Mesothelial cell of epicardium (in vitro differentiated cells): ENCODE data around the gene MSANTD2. TPM values are rescaled to one million over a fixed set of nuclear protein-coding genes. Genes with fewer than 3 reads are reported as not detected.
A peak's percentile ranks its signal among the peaks of the same experiment; 100 is the strongest.

ENCODE experiments used
- DNase-seq, 2 experiments: peaks; one replicate each; pipeline ENCODE4 v3.0.0; 2021; ENCODE audit warnings: low spot score in 2 of 2; ENCODE audit not compliant: unreplicated experiment in 2 of 2
- H3K27ac Mint-ChIP-seq: 2 replicates; pipeline ENCODE4 v1.8.0; 2021; ENCODE audit warnings: mixed read lengths
- H3K27me3 Mint-ChIP-seq: 2 replicates; pipeline ENCODE4 v1.8.0; 2021; ENCODE audit warnings: low read depth, mixed read lengths
- H3K36me3 Mint-ChIP-seq: 2 replicates; pipeline ENCODE4 v1.8.0; 2021; ENCODE audit warnings: mixed read lengths
- H3K4me1 Mint-ChIP-seq: 2 replicates; pipeline ENCODE4 v1.8.0; 2021; ENCODE audit warnings: mixed read lengths
- H3K4me3 Mint-ChIP-seq: 2 replicates; pipeline ENCODE4 v1.8.0; 2021; ENCODE audit warnings: mild to moderate bottlenecking, moderate library complexity, mixed read lengths
- H3K9me3 Mint-ChIP-seq: 2 replicates; pipeline ENCODE4 v1.8.0; 2021; ENCODE audit warnings: mixed read lengths
- total RNA-seq: library from RNA; stranded (reverse); gene quantifications from 3 replicates; pipeline ENCODE4 v1.2.1, GENCODE V29; 2021
- TF ChIP-seq, protein P1 (sequence below): fragments of 200-600 bp; sonication (generic); IDR thresholded peaks from one replicate; pipeline ENCODE4 v1.5.0; 2021; ENCODE audit warnings: antibody characterized with exemption; ENCODE audit not compliant: unreplicated experiment

The MSANTD2 gene
- 32.8 to 37.3 TPM (median 34.4 TPM) in 3 replicates for total RNA-seq

DNA sequence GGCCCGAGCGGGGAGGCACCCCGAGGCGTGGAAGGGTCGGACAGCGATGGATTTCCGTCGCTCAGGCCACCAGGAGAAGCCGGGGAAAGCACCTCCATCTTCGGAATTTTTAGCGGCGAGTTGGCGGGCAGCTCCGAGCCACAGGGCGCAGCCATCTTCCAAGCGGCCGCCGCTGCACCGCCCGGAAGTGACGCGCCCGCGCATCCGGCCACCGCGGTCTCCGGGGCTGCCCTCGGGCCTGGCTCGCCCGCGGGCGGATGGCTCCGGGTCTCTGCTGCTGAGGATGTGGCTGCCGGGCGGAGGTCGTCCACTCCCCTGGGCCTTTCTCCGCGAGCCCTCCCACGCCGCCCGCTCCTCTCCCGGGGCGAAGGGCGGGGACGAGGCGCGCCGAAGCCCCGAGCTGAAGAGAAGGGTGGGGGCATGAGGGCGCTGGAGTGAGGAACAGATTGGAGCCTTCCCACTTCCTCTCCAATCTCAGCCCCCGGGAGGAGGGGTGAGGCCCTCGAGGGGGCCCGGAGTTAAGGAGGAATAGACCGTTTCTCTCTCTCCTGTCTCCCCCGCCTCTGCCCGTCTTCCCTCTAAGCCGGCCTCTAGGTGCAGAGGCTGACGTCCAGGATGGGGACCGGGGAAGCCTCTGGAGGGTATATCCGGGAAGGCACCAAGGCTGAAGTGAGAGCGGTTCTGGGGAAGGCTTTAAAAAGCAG is at the start of gene MSANTD2:
MSANTD2 (minus strand) TSS at position 181 of the 704 bp plus-strand sequence; CDS start at position 155, 26 bp downstream.
- DNase-seq: peak; percentile 72 to 86
- Mint-ChIP-seq H3K4me3 (peak within 1 kb of the TSS; percentile 89), H3K9me3 (no peaks in the 10 kb centered on the region), H3K27me3 (no peaks in the 10 kb centered on the region), H3K27ac (peak within 1 kb of the TSS; percentile 97), H3K4me1 (peaks cover 37% of the 10 kb centered on the region), H3K36me3 (peaks cover 2% of the 10 kb centered on the region)
- TF ChIP-seq, protein P1, sequence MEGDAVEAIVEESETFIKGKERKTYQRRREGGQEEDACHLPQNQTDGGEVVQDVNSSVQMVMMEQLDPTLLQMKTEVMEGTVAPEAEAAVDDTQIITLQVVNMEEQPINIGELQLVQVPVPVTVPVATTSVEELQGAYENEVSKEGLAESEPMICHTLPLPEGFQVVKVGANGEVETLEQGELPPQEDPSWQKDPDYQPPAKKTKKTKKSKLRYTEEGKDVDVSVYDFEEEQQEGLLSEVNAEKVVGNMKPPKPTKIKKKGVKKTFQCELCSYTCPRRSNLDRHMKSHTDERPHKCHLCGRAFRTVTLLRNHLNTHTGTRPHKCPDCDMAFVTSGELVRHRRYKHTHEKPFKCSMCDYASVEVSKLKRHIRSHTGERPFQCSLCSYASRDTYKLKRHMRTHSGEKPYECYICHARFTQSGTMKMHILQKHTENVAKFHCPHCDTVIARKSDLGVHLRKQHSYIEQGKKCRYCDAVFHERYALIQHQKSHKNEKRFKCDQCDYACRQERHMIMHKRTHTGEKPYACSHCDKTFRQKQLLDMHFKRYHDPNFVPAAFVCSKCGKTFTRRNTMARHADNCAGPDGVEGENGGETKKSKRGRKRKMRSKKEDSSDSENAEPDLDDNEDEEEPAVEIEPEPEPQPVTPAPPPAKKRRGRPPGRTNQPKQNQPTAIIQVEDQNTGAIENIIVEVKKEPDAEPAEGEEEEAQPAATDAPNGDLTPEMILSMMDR: no peak

DNA sequence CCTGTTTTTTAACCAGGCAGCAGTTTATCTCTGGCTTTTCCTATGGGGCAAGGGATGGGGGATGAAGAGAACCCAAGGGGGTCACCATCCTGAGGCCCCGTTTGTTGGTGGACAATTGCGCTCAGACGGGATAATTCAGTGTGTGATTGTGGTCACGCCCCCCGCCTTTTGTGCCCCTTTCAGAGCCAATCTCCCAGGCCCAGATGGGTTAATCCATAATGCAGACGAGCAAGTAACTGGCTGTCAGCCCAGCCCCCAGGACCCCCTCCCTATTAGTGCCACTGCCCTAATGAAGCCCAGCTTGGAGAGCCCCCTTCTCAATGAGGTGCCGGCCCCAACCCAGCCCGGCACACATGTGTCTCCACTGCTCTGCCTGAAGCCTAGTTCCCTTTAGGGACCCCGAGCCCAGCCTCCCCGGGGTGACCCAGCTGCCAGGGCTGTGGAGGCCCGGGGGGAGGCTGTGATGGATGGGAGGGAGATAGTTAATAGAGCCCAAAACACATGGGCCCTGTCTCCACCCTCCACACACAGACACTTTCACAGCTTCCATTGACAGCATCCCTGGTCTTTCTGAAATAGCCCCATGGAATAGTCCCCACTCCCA is 46.0 kb upstream of the MSANTD2 start:
- H3K36me3 Mint-ChIP-seq: no peaks in the 10 kb centered on the region
- no peaks in the 10 kb centered on the region for H3K9me3 Mint-ChIP-seq
- TF ChIP-seq, protein P1: no peak
- H3K4me3 Mint-ChIP-seq: no peak overlapping the region
- no peaks in the 10 kb centered on the region for H3K27me3 Mint-ChIP-seq
- H3K27ac Mint-ChIP-seq: no peak overlapping the region
- no peak for DNase-seq
- peaks cover 19% of the 10 kb centered on the region for H3K4me1 Mint-ChIP-seq

DNA sequence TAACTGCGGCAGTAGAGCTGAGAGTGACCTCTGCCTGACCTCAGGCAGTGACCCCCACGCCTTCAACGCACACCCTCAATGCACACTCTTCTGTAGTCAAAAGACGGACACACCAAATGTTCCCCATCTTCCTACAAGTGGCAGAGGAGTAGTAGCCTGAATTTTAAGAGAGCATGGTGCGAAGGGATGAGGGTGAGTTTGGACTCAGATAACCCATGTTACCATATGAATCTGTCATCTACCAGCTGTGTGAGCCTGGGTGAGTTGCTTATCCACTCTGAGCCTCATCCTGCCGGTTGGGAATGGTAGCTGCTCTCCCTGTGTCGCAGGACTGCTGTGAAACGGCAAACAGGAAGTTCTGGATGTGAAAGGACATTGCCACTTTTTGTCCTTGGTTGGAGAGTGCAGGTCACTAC is 44.5 kb upstream of the MSANTD2 start:
- Mint-ChIP-seq H3K27ac (no peak overlapping the region), H3K4me1 (peaks cover 23% of the 10 kb centered on the region), H3K4me3 (no peak overlapping the region), H3K9me3 (no peaks in the 10 kb centered on the region), H3K36me3 (no peaks in the 10 kb centered on the region), H3K27me3 (no peaks in the 10 kb centered on the region)
- no peak for DNase-seq
- TF ChIP-seq, protein P1: no peak

DNA sequence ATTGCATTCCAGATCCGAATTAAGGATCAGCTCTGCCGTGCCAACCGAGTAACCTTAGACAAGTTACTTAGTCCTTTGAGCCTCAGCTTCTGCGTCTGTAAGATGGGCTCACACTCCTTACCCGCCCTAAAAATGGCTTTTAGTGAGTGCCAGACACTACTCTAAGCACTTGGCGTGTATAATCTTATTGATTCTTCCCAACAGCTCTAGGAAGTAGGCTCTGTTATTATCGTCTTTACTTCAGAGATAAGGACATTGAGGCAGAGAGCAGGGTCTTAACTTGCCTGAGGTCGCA is 43.4 kb upstream of the MSANTD2 start:
- Mint-ChIP-seq H3K4me3 (peak overlapping the region; percentile 37), H3K36me3 (no peaks in the 10 kb centered on the region), H3K4me1 (peaks cover 28% of the 10 kb centered on the region), H3K27me3 (peaks cover 6% of the 10 kb centered on the region), H3K9me3 (no peaks in the 10 kb centered on the region), H3K27ac (no peak overlapping the region)
- DNase-seq: no peak
- TF ChIP-seq, protein P1: no peak

DNA sequence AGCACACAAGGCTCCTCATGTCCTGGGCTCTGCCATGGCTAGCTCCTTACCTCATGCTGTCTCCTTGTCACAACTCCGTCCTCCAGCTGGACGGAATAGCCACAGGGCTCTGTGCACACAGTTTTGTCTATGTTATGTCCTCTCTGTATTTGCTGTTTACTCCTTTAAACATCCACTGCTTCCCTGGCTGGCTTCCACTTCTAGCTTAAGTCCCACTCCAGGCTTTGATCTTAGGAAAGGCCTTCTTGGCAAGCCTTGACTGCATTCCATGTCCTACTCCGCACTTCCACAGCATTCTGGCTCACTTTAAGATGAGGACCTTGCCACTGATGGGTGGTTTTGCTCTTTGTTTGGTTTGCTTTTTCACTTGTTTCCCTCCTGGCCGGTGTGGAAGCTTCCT is 42.1 kb upstream of the MSANTD2 start:
- no peaks in the 10 kb centered on the region for H3K9me3 Mint-ChIP-seq
- peaks cover 19% of the 10 kb centered on the region for H3K27me3 Mint-ChIP-seq
- no peaks in the 10 kb centered on the region for H3K36me3 Mint-ChIP-seq
- TF ChIP-seq, protein P1: no peak
- peaks cover 30% of the 10 kb centered on the region for H3K4me1 Mint-ChIP-seq
- H3K4me3 Mint-ChIP-seq: peak overlapping the region; percentile 37
- H3K27ac Mint-ChIP-seq: no peak overlapping the region
- no peak for DNase-seq
